WI38 (cell line): ENCODE results near the gene ARRDC1.
A peak's percentile ranks its signal among the peaks of the same experiment; 100 is the strongest.
"Not testable (repeated sequence)": the region's sequence is repeated elsewhere in the genome, so short reads cannot be mapped to it uniquely, and the experiment has no call there.

ENCODE experiments used
- H3K4me3 ChIP-seq: 2 replicates; pipeline ENCODE4 v1.5.1; 2011; ENCODE audit warnings: low read depth, mild to moderate bottlenecking, control low read depth, low read length
- TF ChIP-seq, protein P1 (sequence below): IDR thresholded peaks from 2 replicates; pipeline ENCODE4 v1.5.1; 2012; ENCODE audit warnings: low read depth, mild to moderate bottlenecking, control low read depth, low read length

The ARRDC1 gene, protein sequence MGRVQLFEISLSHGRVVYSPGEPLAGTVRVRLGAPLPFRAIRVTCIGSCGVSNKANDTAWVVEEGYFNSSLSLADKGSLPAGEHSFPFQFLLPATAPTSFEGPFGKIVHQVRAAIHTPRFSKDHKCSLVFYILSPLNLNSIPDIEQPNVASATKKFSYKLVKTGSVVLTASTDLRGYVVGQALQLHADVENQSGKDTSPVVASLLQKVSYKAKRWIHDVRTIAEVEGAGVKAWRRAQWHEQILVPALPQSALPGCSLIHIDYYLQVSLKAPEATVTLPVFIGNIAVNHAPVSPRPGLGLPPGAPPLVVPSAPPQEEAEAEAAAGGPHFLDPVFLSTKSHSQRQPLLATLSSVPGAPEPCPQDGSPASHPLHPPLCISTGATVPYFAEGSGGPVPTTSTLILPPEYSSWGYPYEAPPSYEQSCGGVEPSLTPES

DNA sequence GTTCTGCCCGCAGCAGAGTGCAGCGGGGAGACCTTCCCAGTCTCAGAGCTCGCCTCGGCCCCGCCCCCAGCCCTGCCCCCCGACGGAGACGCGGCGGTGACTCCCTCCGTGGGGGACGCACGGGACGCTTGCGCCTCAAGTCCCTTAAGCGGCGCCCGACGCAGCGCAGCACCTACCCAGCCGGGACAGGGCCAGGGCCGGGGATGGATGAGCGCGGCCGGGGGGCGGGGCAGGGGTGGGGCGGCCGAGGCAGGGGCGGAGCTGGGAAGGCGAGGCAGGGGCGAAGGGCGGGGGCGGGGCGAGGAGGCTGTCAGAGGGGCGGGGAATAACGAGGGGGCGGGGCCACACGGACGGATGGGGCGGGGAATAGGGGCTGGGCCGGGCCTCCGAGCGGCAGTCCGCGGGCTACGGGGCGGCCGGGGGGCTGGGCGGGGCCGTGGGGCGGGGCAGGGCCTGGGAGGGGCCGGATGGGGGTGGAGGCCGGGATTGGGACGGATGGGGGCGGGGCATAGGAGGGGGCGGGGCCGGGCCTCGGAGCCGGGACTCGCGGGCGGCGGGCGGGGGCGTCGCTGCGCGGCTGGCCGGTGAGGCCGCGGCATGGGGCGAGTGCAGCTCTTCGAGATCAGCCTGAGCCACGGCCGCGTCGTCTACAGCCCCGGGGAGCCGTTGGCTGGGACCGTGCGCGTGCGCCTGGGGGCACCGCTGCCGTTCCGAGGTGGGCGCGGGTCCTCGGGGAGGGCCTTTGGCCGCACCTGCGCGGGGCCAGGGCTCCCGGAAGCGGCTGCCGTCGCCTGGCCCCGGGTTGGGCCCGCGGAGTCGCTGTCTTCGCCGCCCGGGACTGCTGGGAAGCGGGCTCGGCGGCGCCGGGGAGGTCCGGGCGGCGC, at the start of gene ARRDC1:
Gene ARRDC1, plus strand, starts transcription at position 566 of the 884 bp plus-strand sequence. Its CDS starts 32 bp downstream, at position 598.
- H3K4me3 ChIP-seq = peak within 1 kb of the TSS; percentile 69
- TF ChIP-seq, protein P1, sequence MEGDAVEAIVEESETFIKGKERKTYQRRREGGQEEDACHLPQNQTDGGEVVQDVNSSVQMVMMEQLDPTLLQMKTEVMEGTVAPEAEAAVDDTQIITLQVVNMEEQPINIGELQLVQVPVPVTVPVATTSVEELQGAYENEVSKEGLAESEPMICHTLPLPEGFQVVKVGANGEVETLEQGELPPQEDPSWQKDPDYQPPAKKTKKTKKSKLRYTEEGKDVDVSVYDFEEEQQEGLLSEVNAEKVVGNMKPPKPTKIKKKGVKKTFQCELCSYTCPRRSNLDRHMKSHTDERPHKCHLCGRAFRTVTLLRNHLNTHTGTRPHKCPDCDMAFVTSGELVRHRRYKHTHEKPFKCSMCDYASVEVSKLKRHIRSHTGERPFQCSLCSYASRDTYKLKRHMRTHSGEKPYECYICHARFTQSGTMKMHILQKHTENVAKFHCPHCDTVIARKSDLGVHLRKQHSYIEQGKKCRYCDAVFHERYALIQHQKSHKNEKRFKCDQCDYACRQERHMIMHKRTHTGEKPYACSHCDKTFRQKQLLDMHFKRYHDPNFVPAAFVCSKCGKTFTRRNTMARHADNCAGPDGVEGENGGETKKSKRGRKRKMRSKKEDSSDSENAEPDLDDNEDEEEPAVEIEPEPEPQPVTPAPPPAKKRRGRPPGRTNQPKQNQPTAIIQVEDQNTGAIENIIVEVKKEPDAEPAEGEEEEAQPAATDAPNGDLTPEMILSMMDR = no peak

DNA sequence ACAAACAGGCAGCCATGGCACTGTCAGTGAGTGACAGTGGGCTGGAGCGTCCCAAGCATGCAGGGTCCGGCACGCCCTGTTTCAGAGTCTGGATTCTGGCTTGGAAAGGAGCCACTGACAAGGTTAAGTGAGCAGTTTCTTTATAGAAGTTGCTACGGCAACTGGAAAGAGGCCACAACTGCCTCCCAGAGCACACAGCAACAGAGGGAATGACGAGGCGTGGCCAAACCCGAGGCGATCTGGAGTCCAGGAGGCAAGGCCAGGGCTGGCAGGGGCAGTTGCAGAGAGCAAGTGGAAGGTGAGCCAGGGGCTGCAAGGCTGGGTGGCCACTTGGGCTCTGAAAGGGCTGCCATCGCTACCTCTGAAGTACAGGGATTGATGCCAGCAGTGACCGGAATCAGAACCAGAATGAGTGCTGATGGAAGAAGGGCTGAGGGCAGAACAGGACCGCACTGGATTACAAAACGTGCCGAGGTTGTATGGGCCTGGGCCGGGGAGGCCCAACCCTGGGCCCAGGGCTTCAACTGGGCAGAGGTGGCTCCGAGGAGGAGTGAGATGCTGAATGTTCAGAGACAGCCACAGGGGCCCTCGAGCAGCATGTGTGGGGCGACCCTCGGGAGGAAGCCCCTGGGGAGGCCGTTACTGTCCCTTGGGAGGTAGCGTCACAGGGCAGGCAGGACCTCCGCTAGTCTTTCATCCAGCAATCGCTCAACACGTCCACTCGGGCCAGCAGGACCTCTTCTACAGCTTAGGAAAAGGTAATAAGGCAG, 49.2 kb upstream of the ARRDC1 start:
- no peak overlapping the region for H3K4me3 ChIP-seq
- TF ChIP-seq, protein P1 = no peak

- H3K4me3 ChIP-seq = no peak overlapping the region
- TF ChIP-seq, protein P1 = no peak
Measured at GRCh38 chr9:137558127-137558526, 47.4 kb upstream of the ARRDC1 start.

GRCh38 chr9:137564134-137564533, 41.4 kb upstream of the ARRDC1 start:
- TF ChIP-seq, protein P1 = no peak
- H3K4me3 ChIP-seq = no peak overlapping the region

- TF ChIP-seq, protein P1 = no peak
- H3K4me3 ChIP-seq = no peak overlapping the region
Measured at GRCh38 chr9:137564817-137565411, 40.6 kb upstream of the ARRDC1 start.

- H3K4me3 ChIP-seq = not testable (repeated sequence)
Measured at GRCh38 chr9:137568445-137568844, 37.0 kb upstream of the ARRDC1 start.
